Endothelial cell of umbilical vein (primary cell): ENCODE results near the gene GH1. TPM values are rescaled to one million over a fixed set of nuclear protein-coding genes. Genes with fewer than 3 reads are reported as not detected.

Experiments used
- BruUV-seq: library from RNA; stranded (reverse); fragments of 400-500 nt; replicated peaks from 2 replicates; lab custom pipeline; 2021; lab: Mats Ljungman, UMichigan
- CTCF ChIA-PET: fragments of 300-600, 350-600 bp; sonication (Branson Sonifier 250); formaldehyde crosslinking; loops from one replicate; lab custom pipeline; 2021; ENCODE audit warnings: antibody characterized with exemption, inconsistent platforms; lab: Charles Lee
- POLR2A ChIA-PET: fragments of 300-600, 350-600 bp; sonication (Branson Sonifier 250); formaldehyde crosslinking; loops from one replicate; lab custom pipeline; 2021; ENCODE audit warnings: antibody characterized with exemption, inconsistent platforms; lab: Charles Lee
- DNase-seq: peaks from one replicate; pipeline ENCODE4 v3.0.0-alpha.2; 2011; ENCODE audit warnings: low read depth, low spot score
- FAIRE-seq: peaks from 2 replicates; lab custom pipeline; 2011; peaks lifted over from hg19 to GRCh38; lab: Jason Lieb, UNC
- H2AFZ ChIP-seq: 2 replicates; pipeline ENCODE4 v1.6.0; 2012; ENCODE audit warnings: low read depth, low read length, control low read depth, inconsistent platforms
- H3K27ac ChIP-seq: 2 replicates; pipeline ENCODE4 v1.5.1; 2011; ENCODE audit warnings: low read depth, mild to moderate bottlenecking, control low read depth, low read length, moderate library complexity; ENCODE audit not compliant: insufficient read depth
- H3K27me3 ChIP-seq, 2 experiments: 2 replicates each; pipeline versions ENCODE4 v1.6.0 to v1.6.1; 2011; ENCODE audit warnings: low read length in 2 of 2, mixed read lengths in 1 of 2; ENCODE audit not compliant: control insufficient read depth in 2 of 2, insufficient read depth in 2 of 2
- H3K36me3 ChIP-seq, 2 experiments: 2 replicates in 1 of 2; 3 replicates in 1 of 2; pipeline ENCODE4 v1.5.1; 2011; ENCODE audit warnings: low read length in 2 of 2, mild to moderate bottlenecking in 1 of 2, moderate library complexity in 1 of 2; ENCODE audit not compliant: control insufficient read depth in 2 of 2, insufficient read depth in 2 of 2; ENCODE audit errors: extremely low read depth in 1 of 2
- H3K4me1 ChIP-seq: 3 replicates; pipeline ENCODE4 v1.5.1; 2011; ENCODE audit warnings: mild to moderate bottlenecking, low read length; ENCODE audit not compliant: control insufficient read depth, insufficient read depth; ENCODE audit errors: extremely low read depth
- H3K4me2 ChIP-seq: 2 replicates; pipeline ENCODE4 v1.6.1; 2011; ENCODE audit warnings: low read length, control low read depth, mixed read lengths; ENCODE audit not compliant: insufficient read depth
- H3K4me3 ChIP-seq, 3 experiments: fragments of 200-600 bp in 1 of 3; sonication (generic), shearing (Covaris generic) in 1 of 3; replicated peaks in 1 of 3; 2 replicates each; pipeline ENCODE4 v1.5.1; 2011 to 2016; ENCODE audit warnings: control low read depth in 3 of 3, low read length in 3 of 3, mild to moderate bottlenecking in 2 of 3, inconsistent platforms in 1 of 3, low read depth in 1 of 3, moderate library complexity in 1 of 3; ENCODE audit not compliant: insufficient read depth in 1 of 3
- H3K79me2 ChIP-seq: 2 replicates; pipeline ENCODE4 v1.6.0; 2012; ENCODE audit warnings: low read length, inconsistent platforms; ENCODE audit not compliant: control insufficient read depth, insufficient read depth
- H3K9ac ChIP-seq: replicated peaks from 2 replicates; pipeline ENCODE3; 2011; ENCODE audit warnings: low read length, control low read depth; ENCODE audit not compliant: insufficient read depth; ENCODE audit errors: extremely low read depth
- H3K9me1 ChIP-seq: replicated peaks from 3 replicates; pipeline ENCODE4 v1.6.0; 2011; ENCODE audit warnings: mild to moderate bottlenecking, low read length; ENCODE audit not compliant: control insufficient read depth, insufficient read depth; ENCODE audit errors: extremely low read depth
- H3K9me3 ChIP-seq: replicated peaks from 2 replicates; pipeline ENCODE4 v1.5.1; 2012; ENCODE audit warnings: low read length, inconsistent platforms; ENCODE audit not compliant: control insufficient read depth, insufficient read depth
- H4K20me1 ChIP-seq: replicated peaks from 2 replicates; pipeline ENCODE3; 2011; ENCODE audit warnings: mild to moderate bottlenecking, low read length; ENCODE audit not compliant: control insufficient read depth, insufficient read depth; ENCODE audit errors: extremely low read depth
- CTCF ChIP-seq, 2 donors: IDR thresholded peaks; 1 replicate in 1 of 2; 2 replicates in 1 of 2; pipeline ENCODE4 v1.5.1; 2011; ENCODE audit warnings: low read length in 2 of 2, mild to moderate bottlenecking in 2 of 2, moderate library complexity in 2 of 2, control low read depth in 1 of 2, inconsistent platforms in 1 of 2, low read depth in 1 of 2; ENCODE audit not compliant: insufficient read depth in 1 of 2; ENCODE audit errors: extremely low read depth in 1 of 2
- EZH2 ChIP-seq: IDR thresholded peaks from 2 replicates; pipeline ENCODE4 v1.6.1; 2012; ENCODE audit warnings: borderline replicate concordance, low read depth, mild to moderate bottlenecking, moderate library complexity, low read length, inconsistent platforms; ENCODE audit not compliant: severe bottlenecking
- FOS ChIP-seq: IDR thresholded peaks from 2 replicates; pipeline ENCODE4 v1.6.1; 2011; ENCODE audit warnings: mild to moderate bottlenecking, low read length, moderate library complexity, borderline replicate concordance; ENCODE audit not compliant: insufficient read depth
- GATA2 ChIP-seq: IDR thresholded peaks from 2 replicates; pipeline ENCODE4 v1.7.0; 2011; ENCODE audit warnings: low read depth, mild to moderate bottlenecking, moderate library complexity, mixed read lengths, low read length; ENCODE audit not compliant: insufficient read length, insufficient read depth
- JUN ChIP-seq: IDR thresholded peaks from 2 replicates; pipeline ENCODE4 v1.6.1; 2011; ENCODE audit warnings: borderline replicate concordance, low read depth; ENCODE audit not compliant: insufficient read length, insufficient read depth
- MYC ChIP-seq: IDR thresholded peaks from one replicate; pipeline ENCODE4 v1.6.1; 2011; ENCODE audit warnings: mild to moderate bottlenecking, low read depth, low read length
- POLR2A ChIP-seq: IDR thresholded peaks from 2 replicates; pipeline ENCODE4 v1.6.1; 2012; ENCODE audit warnings: low read depth, mild to moderate bottlenecking, control low read depth, low read length
- POLR2AphosphoS5 ChIP-seq: IDR thresholded peaks from 2 replicates; pipeline ENCODE4 v1.6.1; 2012; ENCODE audit warnings: low read depth, mild to moderate bottlenecking, control low read depth, low read length, moderate library complexity; ENCODE audit not compliant: insufficient read depth
- dilution Hi-C: fragments of 300-500 bp; cut with MboI; formaldehyde crosslinking; loops from one replicate; pipeline ENCODE4 v1.15.0; 2019; ENCODE audit warnings: low sequenced_read_pairs; ENCODE audit not compliant: extremely low pct_ligation_motif_present
- intact Hi-C: fragments of 100-400 bp; cut with micrococcal nuclease; formaldehyde crosslinking; loops from one replicate; pipeline ENCODE4 v1.10.0; 2022
- polyA plus RNA-seq, 4 experiments: library from polyadenylated mRNA; depleted of rRNA in 3 of 4; stranded (reverse) in 3 of 4; unstranded in 1 of 4; fragments of >200 nt; gene quantifications; 2 replicates each; pipeline versions ENCODE4 v1.2.1 to v1.2.3, GENCODE V29; 2011 to 2012; ENCODE audit warnings: missing spikeins in 1 of 4
- total RNA-seq: library from RNA; stranded (reverse); gene quantifications from 2 replicates; pipeline ENCODE4 v1.2.3, GENCODE V29; 2021
- TF ChIP-seq, protein P1 (sequence below): IDR thresholded peaks from 2 replicates; pipeline ENCODE4 v1.6.1; 2011; ENCODE audit not compliant: insufficient read depth, insufficient read length

GH1 gene
- total and polyA plus RNA-seq, 2 donors (not counting 3 experiments of a cell fraction or from before 2014, with no cell fraction given), result not detected

- Histone ChIP-seq H3K27me3 (no peaks in the 10 kb centered on the region), H2AFZ (no peak overlapping the region), H4K20me1 (no peaks in the 10 kb centered on the region), H3K9me1 (no peaks in the 10 kb centered on the region), H3K79me2 (no peaks in the 10 kb centered on the region), H3K4me1 (no peaks in the 10 kb centered on the region), H3K9me3 (no peaks in the 10 kb centered on the region), H3K9ac (no peak overlapping the region), H3K27ac (no peak overlapping the region), H3K4me2 (no peak overlapping the region), H3K36me3 (no peaks in the 10 kb centered on the region), H3K4me3 (no peak overlapping the region)
- POLR2A ChIA-PET, result no interaction called here
- intact Hi-C loops, result no loop called here
- dilution Hi-C loops, result no loop called here
- no TSS peak for BruUV-seq
- TF ChIP-seq POLR2A, result no peak
- no peak for TF ChIP-seq POLR2AphosphoS5
- no peak for TF ChIP-seq EZH2
- TF ChIP-seq MYC, result no peak
- TF ChIP-seq JUN, result no peak
- CTCF ChIA-PET, result interaction anchor here (0.7 to 1.9 kb wide), 5 partner anchors 12 to 194 kb away, joined by 3 to 9 read pairs (median 4); partner anchors contain the start of gene GH1
- DNase-seq (no peak), FAIRE-seq (no peak)
Observed at GRCh38 chr17:63939401-63939800, 20.8 kb upstream of the GH1 start.

DNA sequence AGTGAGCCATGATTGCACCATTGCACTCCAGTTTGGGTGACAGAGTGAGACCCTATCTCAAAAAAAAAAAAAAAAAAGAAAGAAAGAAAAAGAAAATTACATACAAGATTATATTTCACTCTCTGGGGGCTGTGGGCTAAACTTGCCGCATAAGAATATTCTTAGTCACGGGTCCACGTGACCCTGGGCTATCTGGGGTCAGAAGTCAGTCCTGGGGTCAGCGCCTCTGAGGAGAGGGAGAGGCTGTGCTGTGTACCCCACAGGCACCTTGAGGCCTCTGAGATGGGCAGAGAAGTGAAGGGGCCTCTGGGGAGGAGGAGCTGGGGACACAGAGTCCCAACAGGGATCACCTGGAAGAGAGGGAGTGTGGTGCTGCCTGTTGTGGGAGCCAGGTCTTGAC, 19.3 kb upstream of the GH1 start:
- H3K9me1 ChIP-seq, result no peaks in the 10 kb centered on the region
- no peaks in the 10 kb centered on the region for H3K9me3 ChIP-seq
- no peaks in the 10 kb centered on the region for H3K36me3 ChIP-seq
- BruUV-seq, result no TSS peak
- FAIRE-seq, result no peak
- H3K4me3 ChIP-seq, result no peak overlapping the region
- H2AFZ ChIP-seq, result no peak overlapping the region
- no peak overlapping the region for H3K9ac ChIP-seq
- no peak overlapping the region for H3K4me2 ChIP-seq
- intact Hi-C loops (no loop called here), dilution Hi-C loops (no loop called here)
- POLR2A ChIA-PET, result no interaction called here
- no peaks in the 10 kb centered on the region for H3K79me2 ChIP-seq
- no peak for TF ChIP-seq FOS
- TF ChIP-seq MYC, result no peak
- TF ChIP-seq POLR2A, result no peak
- no peak for TF ChIP-seq EZH2
- no peak for TF ChIP-seq JUN
- TF ChIP-seq CTCF (IDR thresholded peaks at IDR 0.05; ENCODE audit: extremely low read depth in 1 of 2, insufficient read depth in 1 of 2, low read depth in 1 of 2, low read length in 2 of 2), result no peak
- no peak for TF ChIP-seq POLR2AphosphoS5
- TF ChIP-seq GATA2, result no peak
- TF ChIP-seq, protein P1, sequence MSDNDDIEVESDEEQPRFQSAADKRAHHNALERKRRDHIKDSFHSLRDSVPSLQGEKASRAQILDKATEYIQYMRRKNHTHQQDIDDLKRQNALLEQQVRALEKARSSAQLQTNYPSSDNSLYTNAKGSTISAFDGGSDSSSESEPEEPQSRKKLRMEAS, result no peak
- DNase-seq, result no peak
- H3K27me3 ChIP-seq, result no peaks in the 10 kb centered on the region
- H3K4me1 ChIP-seq, result no peaks in the 10 kb centered on the region
- no peaks in the 10 kb centered on the region for H4K20me1 ChIP-seq
- no peak overlapping the region for H3K27ac ChIP-seq
- CTCF ChIA-PET, result interaction anchor here (1.3 to 2.3 kb wide), 2 partner anchors 8 to 195 kb away, joined by 5 to 8 read pairs; no protein-coding TSS in a partner anchor
